GM18909 (cell line): Measurements from ENCODE around the gene YJEFN3.
A peak's percentile ranks its signal among the peaks of the same experiment; 100 is the strongest.

Source experiments
- ATAC-seq: cut with Tn5 transposase; IDR thresholded peaks from one replicate; pipeline ENCODE4 v1.9.1; 2021; ENCODE audit warnings: mild to moderate bottlenecking; ENCODE audit not compliant: unreplicated experiment, poor library complexity

YJEFN3 gene

GRCh38 chr19:19515642-19516519 lies 12.8 kb upstream of the YJEFN3 start, which contains the start of gene NDUFA13:
NDUFA13 (plus strand) TSS chr19:19516225; CDS start chr19:19516239, 14 bp downstream.
- peak; percentile 93 for ATAC-seq

GRCh38 chr19:19517235-19517619 lies 11.5 kb upstream of the YJEFN3 start:
- ATAC-seq: no peak

- ATAC-seq: no peak
Observed at GRCh38 chr19:19520989-19521388, 7.7 kb upstream of the YJEFN3 start.

- ATAC-seq: no peak
Observed at GRCh38 chr19:19523177-19523576, 5.5 kb upstream of the YJEFN3 start.

GRCh38 chr19:19524053-19524452 lies 4.7 kb upstream of the YJEFN3 start:
- no peak for ATAC-seq

GRCh38 chr19:19525611-19526380 lies 2.9 kb upstream of the YJEFN3 start:
- no peak for ATAC-seq

- ATAC-seq: no peak
Observed at GRCh38 chr19:19526581-19527370, 1.9 kb upstream of the YJEFN3 start.

GRCh38 chr19:19527371-19527656 lies 1.4 kb upstream of the YJEFN3 start:
- ATAC-seq: no peak

- ATAC-seq: no peak
Observed at GRCh38 chr19:19527674-19528625, 761 bp upstream of the YJEFN3 start.

- ATAC-seq: no peak
Observed at GRCh38 chr19:19529783-19530422, 1.2 kb downstream of the YJEFN3 start.

- ATAC-seq: no peak
Observed at GRCh38 chr19:19530423-19530804, 1.7 kb downstream of the YJEFN3 start.

- ATAC-seq: no peak
Observed at GRCh38 chr19:19530889-19531288, 2.2 kb downstream of the YJEFN3 start.

GRCh38 chr19:19531951-19532805 lies 3.5 kb downstream of the YJEFN3 start:
- ATAC-seq: peak; percentile 58

- ATAC-seq: no peak
Observed at GRCh38 chr19:19532806-19533701, 4.3 kb downstream of the YJEFN3 start.

GRCh38 chr19:19533841-19534240 lies 5.1 kb downstream of the YJEFN3 start:
- no peak for ATAC-seq

- no peak for ATAC-seq
Observed at GRCh38 chr19:19534556-19535265, 6.0 kb downstream of the YJEFN3 start.
